Measurements from ENCODE around the gene MATCAP1.

MATCAP1 gene

DNA sequence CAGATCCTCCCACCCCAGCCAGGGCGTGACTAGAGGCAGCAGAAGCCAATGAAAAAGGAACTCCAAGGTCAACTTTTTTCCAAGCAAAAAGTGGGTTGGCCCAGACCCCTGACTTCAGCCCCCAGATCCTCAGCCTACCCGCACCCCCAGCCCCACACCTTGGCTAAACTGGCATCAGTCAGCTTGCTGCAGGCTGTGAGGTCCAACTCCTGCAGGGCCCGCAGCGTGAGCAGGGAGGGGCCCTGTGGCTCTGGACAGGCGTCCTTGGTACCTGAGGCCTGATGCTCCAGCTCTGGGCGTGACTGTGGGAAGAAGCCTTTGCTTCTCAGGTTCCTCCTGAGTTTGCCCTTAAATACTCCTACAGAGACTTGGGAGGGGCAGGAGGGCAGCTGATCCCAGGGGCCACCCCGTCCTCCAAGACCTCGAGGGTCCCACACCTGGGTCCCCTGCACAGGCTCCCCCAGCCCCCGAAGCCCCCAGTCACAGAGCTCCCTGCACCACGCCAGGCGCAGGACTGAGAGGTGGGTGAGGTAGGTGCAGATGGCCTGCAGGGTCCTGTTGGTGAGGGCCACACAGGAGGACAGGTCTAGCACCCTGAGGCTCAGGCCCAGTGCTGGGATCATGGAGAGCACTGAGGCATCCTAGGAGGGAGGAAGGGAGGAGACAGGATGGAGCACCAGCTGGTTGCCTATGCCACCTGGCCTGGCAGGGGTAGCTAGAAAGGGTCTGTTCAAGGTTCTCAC lies 24.6 kb upstream of the MATCAP1 start:
- DNase-seq (ENCODE audit: low read depth in 2 of 2): no peak

DNA sequence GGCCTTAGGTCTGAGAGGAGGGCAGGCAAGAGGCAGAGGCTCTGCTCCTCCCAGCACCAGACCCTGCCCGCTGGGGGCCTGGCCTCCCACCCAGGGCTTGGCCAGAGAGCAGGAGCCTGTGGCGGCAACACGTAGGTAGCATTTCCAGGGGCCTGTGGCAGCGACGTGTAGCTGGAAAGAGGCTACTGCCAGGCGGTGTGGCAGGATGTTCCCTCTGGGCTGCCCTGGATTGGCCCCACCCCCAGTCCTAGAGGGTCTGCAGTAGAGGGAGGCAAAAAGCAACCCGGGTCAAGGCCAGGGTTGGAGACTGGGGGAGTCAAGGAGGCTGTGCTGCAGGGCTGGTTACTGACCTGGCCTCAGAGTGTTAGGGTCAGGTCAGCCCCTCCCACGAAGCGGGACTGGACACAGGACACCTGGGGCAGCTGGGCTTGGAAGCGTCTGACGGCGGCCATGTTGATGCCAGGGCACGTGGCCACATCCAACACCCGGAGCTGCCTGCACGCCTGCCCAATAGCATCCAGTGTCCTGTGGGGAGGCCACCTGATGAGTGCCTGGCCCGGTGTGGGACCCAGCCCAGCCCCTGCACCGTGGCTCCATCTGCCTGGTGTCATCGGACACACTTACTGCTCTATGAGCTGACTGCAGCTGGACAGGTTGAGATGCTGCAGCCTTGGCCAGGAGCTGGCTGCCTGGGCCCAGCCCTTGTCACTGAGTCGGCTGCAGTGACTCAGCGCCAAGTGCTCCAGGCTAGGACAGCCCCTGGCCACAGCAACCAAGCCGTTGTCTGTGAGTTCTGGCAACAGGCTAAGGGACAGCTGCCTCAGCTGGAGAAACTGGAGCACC lies 23.7 kb upstream of the MATCAP1 start:
- DNase-seq (ENCODE audit: low read depth in 2 of 2): no peak

GRCh38 chr16:67206838-67207248 lies 23.1 kb upstream of the MATCAP1 start:
- no peak for DNase-seq (ENCODE audit: low read depth in 2 of 2)

GRCh38 chr16:67206129-67206837 lies 22.5 kb upstream of the MATCAP1 start:
- DNase-seq (ENCODE audit: low read depth in 2 of 2): no peak

DNA sequence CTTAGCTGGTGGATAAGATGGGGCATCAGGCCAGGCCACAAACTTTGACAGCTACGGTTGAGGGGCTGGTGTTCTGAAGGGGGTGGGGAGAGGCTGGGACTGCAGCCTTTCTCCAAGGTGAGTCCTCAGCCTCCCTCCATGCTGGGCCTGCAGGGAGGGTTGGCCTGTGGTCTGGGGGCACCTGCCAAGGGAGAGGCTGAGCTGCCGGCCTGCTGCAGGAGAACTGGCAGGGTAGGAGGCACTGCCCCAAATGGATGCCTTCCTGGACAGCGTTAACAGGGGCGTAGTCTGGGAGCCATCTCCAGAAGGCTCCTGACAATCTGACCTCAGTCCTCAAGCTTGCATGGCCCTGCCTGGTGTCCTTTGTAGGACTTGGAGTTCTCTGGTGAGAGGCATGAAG lies 20.3 kb upstream of the MATCAP1 start:
- DNase-seq (ENCODE audit: low read depth in 2 of 2): no peak

- DNase-seq (ENCODE audit: low read depth in 2 of 2): no peak
These were observed 19.3 kb upstream of the MATCAP1 start for GRCh38 chr16:67202956-67203493.

- DNase-seq (ENCODE audit: low read depth in 2 of 2): no peak
These were observed 18.7 kb upstream of the MATCAP1 start for GRCh38 chr16:67202426-67202825.

DNA sequence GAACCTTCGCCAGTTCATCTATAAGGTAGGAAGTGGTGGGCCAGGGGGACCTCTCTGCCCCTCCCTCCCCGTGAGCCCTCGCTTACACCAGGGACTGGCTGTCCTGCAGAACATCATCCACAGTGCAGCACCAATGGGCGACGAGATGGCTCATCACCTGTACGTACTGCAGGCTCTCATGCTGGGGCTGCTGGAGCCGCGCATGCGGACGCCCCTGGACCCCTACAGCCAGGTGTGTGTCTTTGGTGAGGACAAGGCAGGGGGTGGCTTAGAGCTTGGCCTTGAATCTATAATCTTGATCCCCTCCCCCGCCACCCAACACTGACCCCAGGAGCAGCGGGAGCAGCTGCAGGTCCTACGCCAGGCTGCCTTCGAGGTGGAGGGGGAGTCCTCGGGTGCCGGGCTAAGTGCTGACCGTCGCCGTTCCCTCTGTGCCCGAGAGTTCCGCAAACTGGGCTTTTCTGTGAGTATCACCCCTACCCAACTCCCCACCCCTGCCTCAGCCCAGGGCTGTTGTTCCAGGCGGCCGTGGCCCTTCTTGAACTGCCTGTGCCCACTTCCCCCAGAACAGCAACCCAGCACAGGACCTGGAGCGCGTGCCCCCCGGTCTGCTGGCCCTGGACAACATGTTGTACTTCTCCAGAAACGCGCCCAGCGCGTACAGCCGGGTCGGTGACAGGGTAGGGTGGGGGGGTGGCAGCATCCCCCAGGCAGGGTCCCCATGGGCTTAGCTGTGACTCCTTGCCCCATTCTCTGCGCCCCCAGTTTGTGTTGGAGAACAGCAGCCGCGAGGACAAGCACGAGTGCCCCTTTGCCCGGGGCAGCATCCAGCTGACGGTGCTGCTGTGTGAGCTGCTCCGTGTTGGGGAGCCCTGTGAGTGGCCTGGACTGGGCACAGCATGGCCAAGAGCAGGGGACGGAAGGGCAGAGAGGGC lies 17.9 kb upstream of the MATCAP1 start:
- DNase-seq (ENCODE audit: low read depth in 2 of 2): no peak

- DNase-seq (ENCODE audit: low read depth in 2 of 2): no peak
These were observed 16.7 kb upstream of the MATCAP1 start for GRCh38 chr16:67200491-67200890.

DNA sequence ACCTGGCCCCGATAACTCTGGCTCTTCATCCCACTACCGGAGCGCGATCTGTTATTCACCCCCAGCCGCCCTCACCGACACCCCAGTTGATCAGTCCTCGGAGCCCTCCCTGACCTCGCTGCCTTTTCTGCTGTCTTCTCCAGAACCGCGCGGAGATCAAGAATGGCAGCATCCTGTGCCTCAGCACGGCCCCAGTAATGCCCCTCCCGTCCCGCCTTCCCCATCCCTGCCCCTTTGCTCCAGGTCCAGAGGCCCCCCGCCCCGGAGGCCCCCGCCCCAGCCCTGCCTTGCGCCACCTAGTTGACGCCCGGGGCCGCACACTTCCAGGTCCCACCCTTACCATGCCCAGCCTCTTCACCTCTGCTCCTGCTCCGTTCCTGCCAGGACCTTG lies 16.0 kb upstream of the MATCAP1 start:
- DNase-seq (ENCODE audit: low read depth in 2 of 2): no peak

- no peak for DNase-seq (ENCODE audit: low read depth in 2 of 2)
These were observed 15.4 kb upstream of the MATCAP1 start, which contains the start of gene ELMO3 for GRCh38 chr16:67199011-67199807. ELMO3 (plus strand) TSS chr16:67199131; CDS start chr16:67199327, 196 bp downstream.

GRCh38 chr16:67198238-67198734 lies 14.5 kb upstream of the MATCAP1 start:
- no peak for DNase-seq (ENCODE audit: low read depth in 2 of 2)

- DNase-seq (ENCODE audit: low read depth in 2 of 2): no peak
These were observed 13.9 kb upstream of the MATCAP1 start for GRCh38 chr16:67197704-67198103.

GRCh38 chr16:67196881-67197280 lies 13.1 kb upstream of the MATCAP1 start:
- DNase-seq (ENCODE audit: low read depth in 2 of 2): no peak

DNA sequence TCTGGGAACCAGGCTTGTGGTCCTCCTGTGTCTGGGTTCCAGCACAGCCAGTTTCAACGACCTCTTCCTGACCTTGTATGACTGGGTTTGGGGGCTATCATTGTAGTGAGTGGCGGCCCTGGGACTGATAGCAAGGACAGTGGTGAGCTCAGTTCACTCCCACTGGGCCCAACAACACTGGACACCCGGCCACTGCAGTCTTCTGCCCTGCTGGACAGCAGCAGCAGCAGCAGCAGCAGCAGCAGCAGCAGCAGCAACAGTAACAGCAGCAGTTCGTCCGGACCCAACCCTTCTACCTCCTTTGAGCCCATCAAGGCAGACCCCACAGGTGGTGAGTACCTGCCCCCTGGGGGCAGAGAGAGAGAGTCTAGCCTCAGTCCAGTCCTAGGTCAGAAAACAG lies 11.9 kb upstream of the MATCAP1 start:
- DNase-seq (ENCODE audit: low read depth in 2 of 2): no peak

DNA sequence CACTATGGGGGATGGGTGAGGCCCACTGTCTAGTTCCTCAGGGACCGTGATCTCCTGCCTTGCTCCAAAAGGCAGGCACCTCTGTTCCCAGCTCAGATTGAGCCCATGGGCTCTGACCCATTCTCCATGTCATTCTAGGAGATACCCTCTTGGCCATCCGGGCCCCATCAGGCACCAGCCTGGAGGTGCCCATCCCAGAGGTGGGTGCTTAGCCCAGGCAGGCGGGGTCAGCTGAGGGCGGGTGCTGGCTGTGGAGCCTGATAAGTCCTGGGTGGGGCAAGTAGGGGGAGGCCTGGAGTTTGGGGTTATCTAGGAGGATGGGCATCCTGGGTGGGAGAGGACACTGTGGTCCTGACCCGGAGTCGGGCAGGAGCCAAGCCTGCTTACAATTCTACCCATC lies 10.5 kb upstream of the MATCAP1 start:
- no peak for DNase-seq (ENCODE audit: low read depth in 2 of 2)

DNA sequence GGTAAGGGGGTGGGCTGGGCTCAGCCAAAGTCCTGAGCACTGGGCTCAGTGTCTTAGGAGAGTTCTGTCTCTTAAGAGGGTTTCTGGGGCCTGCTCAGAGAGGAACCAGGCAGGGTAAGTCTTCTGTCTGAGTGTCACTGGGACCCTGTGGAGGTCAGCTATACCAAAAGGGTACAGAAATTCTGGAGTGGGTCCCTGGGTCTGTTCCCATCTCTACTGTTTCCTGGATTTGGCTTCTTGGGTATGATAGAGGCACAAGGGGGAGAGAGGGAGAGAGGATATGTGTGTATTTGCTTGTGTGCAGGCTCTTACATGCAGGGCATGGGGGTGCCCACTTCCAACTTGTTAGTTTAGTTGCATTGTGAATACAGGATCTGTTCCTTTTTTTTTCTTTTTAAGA lies 9.8 kb upstream of the MATCAP1 start:
- DNase-seq (ENCODE audit: low read depth in 2 of 2): no peak

- DNase-seq (ENCODE audit: low read depth in 2 of 2): no peak
These were observed 9.1 kb upstream of the MATCAP1 start for GRCh38 chr16:67192781-67193361.

- DNase-seq (ENCODE audit: low read depth in 2 of 2): peak; percentile 63 to 74
These were observed 8.4 kb upstream of the MATCAP1 start, which contains the start of gene E2F4 for GRCh38 chr16:67191995-67192681. E2F4 (plus strand) TSS chr16:67192155; CDS start chr16:67192228, 73 bp downstream.

All from stimulated activated CD8-positive, alpha-beta memory T cell treated with anti-CD3 and anti-CD28 coated beads, Interleukin-15, amount 100 ng/mL, for 4 hours (primary cell).